ENCODE results near the gene DDX1. TPM values are rescaled to one million over a fixed set of nuclear protein-coding genes. Genes with fewer than 3 reads are reported as not detected.

DDX1 gene
- total and polyA plus RNA-seq, 9 of the 15 experiments (the other 6 are each of a cell fraction or from before 2014, with no cell fraction given): 116 to 277 (median 232) TPM

GRCh38 chr2:15591692-15592463, at the start of gene DDX1 (continued):
- TF ChIP-seq TFE3 (CRISPR knock-in tag; IDR thresholded peaks at IDR 0.05): no peak
- peak; percentile 55; the same call in 1 of the 2 replicates for TF ChIP-seq JUND (IDR thresholded peaks at IDR 0.05; ENCODE audit: borderline replicate concordance, low read depth, low read length)
- no peak for TF ChIP-seq JUND (tag; IDR thresholded peaks at IDR 0.05; ENCODE audit: borderline replicate concordance, low read depth, low read length)
- no peak for TF ChIP-seq CEBPB (tag; IDR thresholded peaks at IDR 0.05)
- no peak for TF ChIP-seq HMG20B (CRISPR knock-in tag; IDR thresholded peaks at IDR 0.05)
- no peak for TF ChIP-seq ZNF146 (CRISPR knock-in tag; IDR thresholded peaks at IDR 0.05; ENCODE audit: unreplicated experiment)
- TF ChIP-seq CBX5 (IDR thresholded peaks at IDR 0.05; ENCODE audit: borderline replicate concordance, low read depth): no peak; the same call in 1 of the 2 replicates
- TF ChIP-seq HOXB6 (CRISPR knock-in tag; IDR thresholded peaks at IDR 0.05; ENCODE audit: borderline replicate concordance): no peak
- peak; percentile 90 for TF ChIP-seq CTBP1 (IDR thresholded peaks at IDR 0.05; ENCODE audit: borderline replicate concordance)
- peak; percentile 95 for TF ChIP-seq HMGN3 (IDR thresholded peaks at IDR 0.05; ENCODE audit: borderline replicate concordance, extremely low read depth, insufficient read length, low read depth, low read length)
- no peak for TF ChIP-seq HEY1 (CRISPR knock-in tag; IDR thresholded peaks at IDR 0.05; ENCODE audit: borderline replicate concordance)
- TF ChIP-seq, protein P1, sequence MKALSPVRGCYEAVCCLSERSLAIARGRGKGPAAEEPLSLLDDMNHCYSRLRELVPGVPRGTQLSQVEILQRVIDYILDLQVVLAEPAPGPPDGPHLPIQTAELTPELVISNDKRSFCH (CRISPR knock-in tag; IDR thresholded peaks at IDR 0.05): no peak
- TF ChIP-seq, protein P1 (tag; IDR thresholded peaks at IDR 0.05): peak; percentile 74; the same call in 1 of the 2 replicates
- no peak for TF ChIP-seq ARID3B (CRISPR knock-in tag; IDR thresholded peaks at IDR 0.05; ENCODE audit: borderline replicate concordance)
- TF ChIP-seq NCOA6 (IDR thresholded peaks at IDR 0.05): no peak
- no peak for TF ChIP-seq ZNF197 (CRISPR knock-in tag; IDR thresholded peaks at IDR 0.05; ENCODE audit: low read depth)
- no peak for TF ChIP-seq HNRNPUL1 (IDR thresholded peaks at IDR 0.05; ENCODE audit: low read length)
- TF ChIP-seq SIN3A (IDR thresholded peaks at IDR 0.05; ENCODE audit: borderline replicate concordance in 2 of 2, control insufficient read depth in 1 of 2, low read depth in 2 of 2, low read length in 2 of 2): peak; percentile 65 to 84; a peak in 2 of 4 replicates
- no peak for TF ChIP-seq NCOA4 (IDR thresholded peaks at IDR 0.05; ENCODE audit: partially characterized antibody)
- TF ChIP-seq MTF1 (CRISPR knock-in tag; IDR thresholded peaks at IDR 0.05; ENCODE audit: borderline replicate concordance): no peak
- TF ChIP-seq, protein P2, sequence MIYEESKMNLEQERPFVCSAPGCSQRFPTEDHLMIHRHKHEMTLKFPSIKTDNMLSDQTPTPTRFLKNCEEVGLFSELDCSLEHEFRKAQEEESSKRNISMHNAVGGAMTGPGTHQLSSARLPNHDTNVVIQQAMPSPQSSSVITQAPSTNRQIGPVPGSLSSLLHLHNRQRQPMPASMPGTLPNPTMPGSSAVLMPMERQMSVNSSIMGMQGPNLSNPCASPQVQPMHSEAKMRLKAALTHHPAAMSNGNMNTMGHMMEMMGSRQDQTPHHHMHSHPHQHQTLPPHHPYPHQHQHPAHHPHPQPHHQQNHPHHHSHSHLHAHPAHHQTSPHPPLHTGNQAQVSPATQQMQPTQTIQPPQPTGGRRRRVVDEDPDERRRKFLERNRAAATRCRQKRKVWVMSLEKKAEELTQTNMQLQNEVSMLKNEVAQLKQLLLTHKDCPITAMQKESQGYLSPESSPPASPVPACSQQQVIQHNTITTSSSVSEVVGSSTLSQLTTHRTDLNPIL (CRISPR knock-in tag; IDR thresholded peaks at IDR 0.05): no peak
- TF ChIP-seq SAP30 (IDR thresholded peaks at IDR 0.05; ENCODE audit: borderline replicate concordance, insufficient read depth, low read depth, low read length, poor library complexity, severe bottlenecking): peak; percentile 45

All from K562 (cell line).